Activated CD8-positive, alpha-beta memory T cell treated with anti-CD3 and anti-CD28 coated beads, Interleukin-2, amount 50 U/mL, for 24 hours (primary cell): ENCODE results near the gene MRPS34.

ENCODE experiments used
- DNase-seq: peaks from one replicate; pipeline ENCODE4 v3.0.0-alpha.2; 2020; ENCODE audit errors: extremely low read depth

The MRPS34 gene

GRCh38 chr16:1794908-1795666 lies 22.2 kb upstream of the MRPS34 start:
- DNase-seq = no peak

GRCh38 chr16:1794221-1794871 lies 21.4 kb upstream of the MRPS34 start:
- no peak for DNase-seq

GRCh38 chr16:1793578-1794220 lies 20.8 kb upstream of the MRPS34 start, which contains the start of gene IGFALS:
IGFALS (minus strand) TSS chr16:1793705; CDS start chr16:1793652, 53 bp downstream.
- no peak for DNase-seq

GRCh38 chr16:1792836-1793577 lies 20.1 kb upstream of the MRPS34 start:
- no peak for DNase-seq

GRCh38 chr16:1791943-1792812 lies 19.2 kb upstream of the MRPS34 start:
- DNase-seq = no peak

- DNase-seq = no peak
Measured at GRCh38 chr16:1791256-1791942, 18.5 kb upstream of the MRPS34 start.

GRCh38 chr16:1790611-1791255 lies 17.8 kb upstream of the MRPS34 start:
- DNase-seq = no peak

GRCh38 chr16:1790261-1790610 lies 17.3 kb upstream of the MRPS34 start:
- no peak for DNase-seq

- DNase-seq = no peak
Measured at GRCh38 chr16:1789643-1790045, 16.7 kb upstream of the MRPS34 start.

- no peak for DNase-seq
Measured at GRCh38 chr16:1788708-1789100, 15.8 kb upstream of the MRPS34 start.

- no peak for DNase-seq
Measured at GRCh38 chr16:1788095-1788707, 15.3 kb upstream of the MRPS34 start.

- DNase-seq = no peak
Measured at GRCh38 chr16:1787322-1788094, 14.6 kb upstream of the MRPS34 start.

- DNase-seq = no peak
Measured at GRCh38 chr16:1787056-1787321, 14.1 kb upstream of the MRPS34 start.

- no peak for DNase-seq
Measured at GRCh38 chr16:1786242-1787055, 13.5 kb upstream of the MRPS34 start.

- no peak for DNase-seq
Measured at GRCh38 chr16:1785846-1786170, 12.9 kb upstream of the MRPS34 start.

- DNase-seq = no peak
Measured at GRCh38 chr16:1784977-1785845, 12.3 kb upstream of the MRPS34 start.
